Small intestine (tissue), 7 donors: ENCODE data around the gene NCF4. TPM values are rescaled to one million over a fixed set of nuclear protein-coding genes. Genes with fewer than 3 reads are reported as not detected.

Experiments used
- DNase-seq, 2 donors: peaks; one replicate each; pipeline versions ENCODE4 v3.0.0 to v3.0.0-alpha.2; 2013
- FAIRE-seq: peaks from 2 replicates; lab custom pipeline; 2012; peaks lifted over from hg19 to GRCh38; lab: Jason Lieb, UNC
- H3K27ac ChIP-seq, 3 donors: one replicate each; pipeline ENCODE4 v1.5.1; 2013; ENCODE audit warnings: low read length in 2 of 3, mild to moderate bottlenecking in 2 of 3, control low read depth in 1 of 3, inconsistent platforms in 1 of 3, low read depth in 1 of 3, moderate library complexity in 1 of 3
- H3K27me3 ChIP-seq, 3 donors: one replicate each; pipeline ENCODE4 v1.6.1; 2013; ENCODE audit warnings: low read length in 3 of 3, inconsistent platforms in 1 of 3; ENCODE audit not compliant: control insufficient read depth in 3 of 3, insufficient read depth in 3 of 3
- H3K36me3 ChIP-seq, 3 donors: one replicate each; pipeline ENCODE4 v1.6.1; 2013; ENCODE audit warnings: low read length in 3 of 3, inconsistent platforms in 1 of 3, low read depth in 1 of 3, mild to moderate bottlenecking in 1 of 3, moderate library complexity in 1 of 3; ENCODE audit not compliant: control insufficient read depth in 3 of 3, insufficient read depth in 2 of 3
- H3K4me1 ChIP-seq, 3 donors: one replicate each; pipeline ENCODE4 v1.6.1; 2013; ENCODE audit warnings: low read length in 2 of 3, inconsistent platforms in 1 of 3, low read depth in 1 of 3, mild to moderate bottlenecking in 1 of 3, moderate library complexity in 1 of 3; ENCODE audit not compliant: control insufficient read depth in 3 of 3, insufficient read depth in 2 of 3
- H3K4me3 ChIP-seq, 3 donors: one replicate each; pipeline ENCODE4 v1.5.1; 2013; ENCODE audit warnings: low read length in 3 of 3, control low read depth in 1 of 3, inconsistent platforms in 1 of 3, low read depth in 1 of 3, mild to moderate bottlenecking in 1 of 3, moderate library complexity in 1 of 3
- H3K9me3 ChIP-seq, 2 donors: one replicate each; pipeline ENCODE4 v1.6.1; 2013; ENCODE audit warnings: low read depth in 1 of 2, low read length in 1 of 2; ENCODE audit not compliant: control insufficient read depth in 2 of 2, insufficient read depth in 1 of 2
- WGBS, 3 donors: extraction: QIAGEN DNeasy Blood & Tissue Kit; methylation state at CpG; one replicate each; pipeline ENCODE4 v1.1.7; 2013; 5-methylcytosine and 5-hydroxymethylcytosine counted together
- polyA plus RNA-seq, 4 donors: library from polyadenylated mRNA; stranded (reverse) in 3 of 4; unstranded in 1 of 4; fragments of 200-250 nt in 3 of 4; fragments of 120-200 nt in 1 of 4; gene quantifications; one replicate each; pipeline versions ENCODE4 v1.2.1 to v1.2.3, GENCODE V29; 2013
- donor health status: healthy with polysubstance abuse.
- donor health status: control.
- donor health status: control.
- donor health status: Bipolar disorder and iron deficiency.
- donor health status: healthy.

Gene NCF4
- polyA plus RNA-seq, 4 donors: 2.5 to 30.3 (median 9.5) TPM

GRCh38 chr22:36911887-36912661 is 51.3 kb downstream of the NCF4 start:
- Histone ChIP-seq H3K36me3 (no peaks in the 10 kb centered on the region), H3K4me1 (no peaks in the 10 kb centered on the region), H3K4me3 (no peak overlapping the region), H3K27me3 (no peaks in the 10 kb centered on the region), H3K27ac (no peak overlapping the region), H3K9me3 (no peaks in the 10 kb centered on the region)
- WGBS, 3 donors: 60 to 70% (median 64%) methylated on average over 13 of the region's 13 CpGs
- no peak for DNase-seq
- FAIRE-seq: no peak

GRCh38 chr22:36912694-36913426 is 52.1 kb downstream of the NCF4 start:
- Histone ChIP-seq H3K4me3 (no peak overlapping the region), H3K36me3 (no peaks in the 10 kb centered on the region), H3K27ac (peak overlapping the region in 1 of 3 donors; percentile 30), H3K27me3 (no peaks in the 10 kb centered on the region), H3K4me1 (no peaks in the 10 kb centered on the region), H3K9me3 (no peaks in the 10 kb centered on the region)
- FAIRE-seq: no peak
- 81 to 88% (median 83%) methylated on average over 8 of the region's 8 CpGs for WGBS, 3 donors
- DNase-seq: no peak

GRCh38 chr22:36913427-36914389 is 52.9 kb downstream of the NCF4 start, which contains the start of gene CSF2RB:
Gene CSF2RB (plus strand): TSS chr22:36913628. CDS start chr22:36922208, 8,580 bp downstream.
- Histone ChIP-seq H3K4me1 (no peaks in the 10 kb centered on the region), H3K36me3 (no peaks in the 10 kb centered on the region), H3K27me3 (no peaks in the 10 kb centered on the region), H3K27ac (peak within 1 kb of the TSS in 1 of 3 donors; percentile 83), H3K9me3 (peaks cover 0 to 2% of the 10 kb centered on the region in 2 donors), H3K4me3 (no peak within 1 kb of the TSS)
- no peak for DNase-seq
- no peak for FAIRE-seq
- WGBS, 3 donors: 57 to 60% (median 60%) methylated on average over 18 of the region's 18 CpGs

- peak overlapping the region in 1 of 3 donors; percentile 83 for H3K27ac ChIP-seq
- H3K4me1 ChIP-seq: no peaks in the 10 kb centered on the region
- peaks cover 0 to 3% of the 10 kb centered on the region in 2 donors for H3K9me3 ChIP-seq
- no peak for FAIRE-seq
- no peaks in the 10 kb centered on the region for H3K27me3 ChIP-seq
- H3K4me3 ChIP-seq: no peak overlapping the region
- no peaks in the 10 kb centered on the region for H3K36me3 ChIP-seq
- WGBS, 3 donors: 38 to 57% (median 40%) methylated on average over 1 of the region's 1 CpG
- DNase-seq: no peak
Measured at GRCh38 chr22:36914390-36914752, 53.6 kb downstream of the NCF4 start.

- Histone ChIP-seq H3K9me3 (peaks cover 0 to 3% of the 10 kb centered on the region in 2 donors), H3K36me3 (no peaks in the 10 kb centered on the region), H3K27me3 (no peaks in the 10 kb centered on the region), H3K4me3 (no peak overlapping the region), H3K27ac (no peak overlapping the region), H3K4me1 (no peaks in the 10 kb centered on the region)
- DNase-seq (no peak), FAIRE-seq (no peak)
Measured at GRCh38 chr22:36916034-36916433, 55.2 kb downstream of the NCF4 start.

GRCh38 chr22:36918586-36919284 is 57.9 kb downstream of the NCF4 start:
- FAIRE-seq: no peak
- no peak for DNase-seq
- no peak overlapping the region for H3K4me3 ChIP-seq
- H3K36me3 ChIP-seq: no peaks in the 10 kb centered on the region
- no peaks in the 10 kb centered on the region for H3K27me3 ChIP-seq
- peaks cover 0 to 3% of the 10 kb centered on the region in 2 donors for H3K9me3 ChIP-seq
- 59 to 68% (median 63%) methylated on average over 3 of the region's 3 CpGs for WGBS, 3 donors
- no peaks in the 10 kb centered on the region for H3K4me1 ChIP-seq
- no peak overlapping the region for H3K27ac ChIP-seq

- no peak overlapping the region for H3K4me3 ChIP-seq
- FAIRE-seq (no peak), DNase-seq (no peak)
- peak overlapping the region in 1 of 3 donors; percentile 8 for H3K27ac ChIP-seq
- H3K9me3 ChIP-seq: peaks cover 0 to 3% of the 10 kb centered on the region in 2 donors
- 59 to 62% (median 60%) methylated on average over 15 of the region's 15 CpGs for WGBS, 3 donors
- H3K27me3 ChIP-seq: no peaks in the 10 kb centered on the region
- H3K4me1 ChIP-seq: no peaks in the 10 kb centered on the region
- H3K36me3 ChIP-seq: no peaks in the 10 kb centered on the region
Measured at GRCh38 chr22:36921309-36922104, 60.7 kb downstream of the NCF4 start.
